ENCODE measurements around the gene MBNL3.

MBNL3 gene

GRCh38 chrX:132413459-132413858, 75.4 kb downstream of the MBNL3 start:
- DNase-seq, result no peak

- DNase-seq, result no peak
These were observed 76.6 kb downstream of the MBNL3 start for GRCh38 chrX:132412208-132412607.

- DNase-seq, result no peak
These were observed 77.4 kb downstream of the MBNL3 start for GRCh38 chrX:132411310-132411977.

GRCh38 chrX:132409780-132410556, 78.9 kb downstream of the MBNL3 start:
- DNase-seq, result no peak

GRCh38 chrX:132407691-132408090, 81.1 kb downstream of the MBNL3 start:
- DNase-seq, result no peak

- DNase-seq, result no peak
These were observed 82.7 kb downstream of the MBNL3 start for GRCh38 chrX:132406106-132406505.

GRCh38 chrX:132404266-132404665, 84.6 kb downstream of the MBNL3 start:
- no peak for DNase-seq

- no peak for DNase-seq
These were observed 86.9 kb downstream of the MBNL3 start for GRCh38 chrX:132401935-132402334.

GRCh38 chrX:132400706-132401105, 88.1 kb downstream of the MBNL3 start:
- DNase-seq, result no peak

GRCh38 chrX:132395645-132396044, 93.2 kb downstream of the MBNL3 start:
- no peak for DNase-seq

GRCh38 chrX:132395026-132395425, 93.8 kb downstream of the MBNL3 start:
- no peak for DNase-seq

GRCh38 chrX:132394591-132394990, 94.2 kb downstream of the MBNL3 start:
- DNase-seq, result no peak

- DNase-seq, result no peak
These were observed 94.8 kb downstream of the MBNL3 start for GRCh38 chrX:132393992-132394391.

- no peak for DNase-seq
These were observed 95.4 kb downstream of the MBNL3 start for GRCh38 chrX:132393485-132393884.

GRCh38 chrX:132393085-132393484, 95.8 kb downstream of the MBNL3 start:
- DNase-seq, result no peak

- DNase-seq, result no peak
These were observed 98.0 kb downstream of the MBNL3 start for GRCh38 chrX:132390792-132391191.

- DNase-seq, result no peak
These were observed 99.4 kb downstream of the MBNL3 start for GRCh38 chrX:132389480-132389879.

- DNase-seq, result no peak
These were observed 100.5 kb downstream of the MBNL3 start for GRCh38 chrX:132388371-132388770.

GRCh38 chrX:132384301-132384700, 104.5 kb downstream of the MBNL3 start:
- no peak for DNase-seq

GRCh38 chrX:132382068-132382467, 106.8 kb downstream of the MBNL3 start:
- DNase-seq, result no peak

GRCh38 chrX:132378281-132378680, 110.6 kb downstream of the MBNL3 start:
- DNase-seq, result no peak

- no peak for DNase-seq
These were observed 112.9 kb downstream of the MBNL3 start for GRCh38 chrX:132375941-132376340.

- DNase-seq, result no peak
These were observed 115.2 kb downstream of the MBNL3 start for GRCh38 chrX:132373610-132374009.

GRCh38 chrX:132369617-132370326, 119.1 kb downstream of the MBNL3 start:
- no peak for DNase-seq
